Measurements from ENCODE around the gene TIAM2.
A peak's percentile ranks its signal among the peaks of the same experiment; 100 is the strongest.

Gene TIAM2

GRCh38 chr6:155026022-155026705 lies 31.0 kb downstream of the TIAM2 start:
- DNase-seq (ENCODE audit: low spot score) = no peak

GRCh38 chr6:155026706-155027045 lies 31.6 kb downstream of the TIAM2 start:
- DNase-seq (ENCODE audit: low spot score) = no peak

GRCh38 chr6:155030148-155030720 lies 35.1 kb downstream of the TIAM2 start:
- DNase-seq (ENCODE audit: low spot score) = no peak

GRCh38 chr6:155031091-155031490 lies 36.0 kb downstream of the TIAM2 start:
- no peak for DNase-seq (ENCODE audit: low spot score)

- no peak for DNase-seq (ENCODE audit: low spot score)
Observed at GRCh38 chr6:155033021-155033791, 38.1 kb downstream of the TIAM2 start.

GRCh38 chr6:155036907-155037306 lies 41.8 kb downstream of the TIAM2 start:
- DNase-seq (ENCODE audit: low spot score) = no peak

- no peak for DNase-seq (ENCODE audit: low spot score)
Observed at GRCh38 chr6:155038104-155038503, 43.0 kb downstream of the TIAM2 start.

GRCh38 chr6:155038527-155038926 lies 43.4 kb downstream of the TIAM2 start:
- DNase-seq (ENCODE audit: low spot score) = no peak

GRCh38 chr6:155039618-155040017 lies 44.5 kb downstream of the TIAM2 start:
- no peak for DNase-seq (ENCODE audit: low spot score)

- no peak for DNase-seq (ENCODE audit: low spot score)
Observed at GRCh38 chr6:155040154-155040553, 45.0 kb downstream of the TIAM2 start.

- DNase-seq (ENCODE audit: low spot score) = no peak
Observed at GRCh38 chr6:155040901-155041650, 46.0 kb downstream of the TIAM2 start.

- no peak for DNase-seq (ENCODE audit: low spot score)
Observed at GRCh38 chr6:155041741-155042279, 46.7 kb downstream of the TIAM2 start.

GRCh38 chr6:155042983-155043382 lies 47.9 kb downstream of the TIAM2 start:
- DNase-seq (ENCODE audit: low spot score) = no peak

- DNase-seq (ENCODE audit: low spot score) = no peak
Observed at GRCh38 chr6:155045561-155046404, 50.7 kb downstream of the TIAM2 start.

GRCh38 chr6:155047523-155047922 lies 52.4 kb downstream of the TIAM2 start:
- DNase-seq (ENCODE audit: low spot score) = no peak

GRCh38 chr6:155050311-155050710 lies 55.2 kb downstream of the TIAM2 start:
- peak; percentile 48 for DNase-seq (ENCODE audit: low spot score)

GRCh38 chr6:155054491-155055250 lies 59.6 kb downstream of the TIAM2 start:
- DNase-seq (ENCODE audit: low spot score) = no peak

GRCh38 chr6:155055729-155056128 lies 60.6 kb downstream of the TIAM2 start:
- DNase-seq (ENCODE audit: low spot score) = no peak

- DNase-seq (ENCODE audit: low spot score) = no peak
Observed at GRCh38 chr6:155056756-155057155, 61.6 kb downstream of the TIAM2 start.

- DNase-seq (ENCODE audit: low spot score) = no peak
Observed at GRCh38 chr6:155061381-155061780, 66.3 kb downstream of the TIAM2 start.

GRCh38 chr6:155062866-155063341 lies 67.8 kb downstream of the TIAM2 start:
- no peak for DNase-seq (ENCODE audit: low spot score)
